Liver (tissue), 3 donors: ENCODE data around the gene RPL7A.

Source experiments
- ATF3 ChIP-seq: IDR thresholded peaks from 2 replicates; pipeline ENCODE4 v1.6.1; 2016; ENCODE audit warnings: antibody characterized with exemption
- CTCF ChIP-seq: fragments of 150-350 bp; IDR thresholded peaks from 2 replicates; pipeline ENCODE4 v1.5.1; 2017; ENCODE audit warnings: improper control_type of control experiment, low read depth, low read length; ENCODE audit not compliant: missing input control
- EGR1 ChIP-seq, 2 donors: IDR thresholded peaks; 2 replicates each; pipeline ENCODE4 v1.6.1; 2016 to 2018; ENCODE audit warnings: antibody characterized with exemption in 2 of 2, low read depth in 2 of 2
- FOXA1 ChIP-seq: IDR thresholded peaks from 2 replicates; pipeline ENCODE4 v1.6.1; 2016; ENCODE audit warnings: antibody characterized with exemption
- GABPA ChIP-seq, 2 donors: IDR thresholded peaks in 1 of 2; conservative IDR thresholded peaks in 1 of 2; 2 replicates each; pipeline ENCODE4 v1.6.1; 2016; ENCODE audit warnings: antibody characterized with exemption in 2 of 2, mild to moderate bottlenecking in 1 of 2, moderate library complexity in 1 of 2
- MAX ChIP-seq: IDR thresholded peaks from 2 replicates; pipeline ENCODE4 v1.6.1; 2016; ENCODE audit warnings: antibody characterized with exemption
- RAD21 ChIP-seq, 2 donors: IDR thresholded peaks; 2 replicates each; pipeline ENCODE4 v1.6.1; 2016; ENCODE audit warnings: antibody characterized with exemption in 2 of 2, mild to moderate bottlenecking in 2 of 2
- REST ChIP-seq: IDR thresholded peaks from 2 replicates; pipeline ENCODE4 v1.6.1; 2016; ENCODE audit warnings: antibody characterized with exemption, mild to moderate bottlenecking
- SP1 ChIP-seq: IDR thresholded peaks from 2 replicates; pipeline ENCODE4 v1.6.1; 2018; ENCODE audit warnings: antibody characterized with exemption, mild to moderate bottlenecking
- TAF1 ChIP-seq: conservative IDR thresholded peaks from 2 replicates; pipeline ENCODE4 v1.6.1; 2016; ENCODE audit warnings: antibody characterized with exemption, mild to moderate bottlenecking
- YY1 ChIP-seq: IDR thresholded peaks from 2 replicates; pipeline ENCODE4 v1.6.1; 2016; ENCODE audit warnings: antibody characterized with exemption, mild to moderate bottlenecking
- donor health status: healthy.
- donor health status: healthy.

GRCh38 chr9:133361507-133362092 is 13.6 kb downstream of the RPL7A start:
- TF ChIP-seq YY1 = no peak
- no peak for TF ChIP-seq CTCF
- no peak for TF ChIP-seq GABPA (IDR thresholded peaks at IDR 0.05 in 1 of 2, conservative IDR thresholded peaks at IDR 0.05 in 1 of 2)
- TF ChIP-seq MAX = no peak
- no peak for TF ChIP-seq SP1
- TF ChIP-seq REST = no peak
- TF ChIP-seq RAD21 (IDR thresholded peaks at IDR 0.05) = no peak
- TF ChIP-seq FOXA1 = no peak
- TF ChIP-seq EGR1 (IDR thresholded peaks at IDR 0.05; ENCODE audit: low read depth in 2 of 2) = no peak
- no peak for TF ChIP-seq TAF1
- TF ChIP-seq ATF3 = no peak
